ENCODE data around the gene KCNJ9. TPM values are rescaled to one million over a fixed set of nuclear protein-coding genes. Genes with fewer than 3 reads are reported as not detected.

Gene KCNJ9
- total and polyA plus RNA-seq, 12 donors: 0.01 to 0.09 (median 0.07) TPM; not detected in 8

- no peak for DNase-seq
- no peak for ATAC-seq
- Histone ChIP-seq H3K27me3 (no peaks in the 10 kb centered on the region), H3K4me1 (peaks cover 0 to 54% (median 24%) of the 10 kb centered on the region in 9 donors), H3K27ac (peak overlapping the region in 4 of 10 donors; percentile 3 to 88 (median 35)), H3K9me3 (no peaks in the 10 kb centered on the region), H3K36me3 (peaks cover 0 to 86% (median 2%) of the 10 kb centered on the region in 9 donors), H3K4me3 (no peak overlapping the region)
- 80 to 85% methylated on average over 9 of the region's 9 CpGs for WGBS, 2 donors
- TF ChIP-seq, protein P1, sequence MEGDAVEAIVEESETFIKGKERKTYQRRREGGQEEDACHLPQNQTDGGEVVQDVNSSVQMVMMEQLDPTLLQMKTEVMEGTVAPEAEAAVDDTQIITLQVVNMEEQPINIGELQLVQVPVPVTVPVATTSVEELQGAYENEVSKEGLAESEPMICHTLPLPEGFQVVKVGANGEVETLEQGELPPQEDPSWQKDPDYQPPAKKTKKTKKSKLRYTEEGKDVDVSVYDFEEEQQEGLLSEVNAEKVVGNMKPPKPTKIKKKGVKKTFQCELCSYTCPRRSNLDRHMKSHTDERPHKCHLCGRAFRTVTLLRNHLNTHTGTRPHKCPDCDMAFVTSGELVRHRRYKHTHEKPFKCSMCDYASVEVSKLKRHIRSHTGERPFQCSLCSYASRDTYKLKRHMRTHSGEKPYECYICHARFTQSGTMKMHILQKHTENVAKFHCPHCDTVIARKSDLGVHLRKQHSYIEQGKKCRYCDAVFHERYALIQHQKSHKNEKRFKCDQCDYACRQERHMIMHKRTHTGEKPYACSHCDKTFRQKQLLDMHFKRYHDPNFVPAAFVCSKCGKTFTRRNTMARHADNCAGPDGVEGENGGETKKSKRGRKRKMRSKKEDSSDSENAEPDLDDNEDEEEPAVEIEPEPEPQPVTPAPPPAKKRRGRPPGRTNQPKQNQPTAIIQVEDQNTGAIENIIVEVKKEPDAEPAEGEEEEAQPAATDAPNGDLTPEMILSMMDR (IDR thresholded peaks at IDR 0.05): no peak
- intact Hi-C loops (cut with DNase I): no loop called here
Observed at GRCh38 chr1:160133990-160134770, 52.8 kb downstream of the KCNJ9 start.

GRCh38 chr1:160134791-160135572, 53.6 kb downstream of the KCNJ9 start:
- WGBS, 2 donors: 88 to 91% methylated on average over 20 of the region's 20 CpGs
- no peaks in the 10 kb centered on the region for H3K9me3 ChIP-seq
- no peaks in the 10 kb centered on the region for H3K27me3 ChIP-seq
- ATAC-seq: no peak
- H3K36me3 ChIP-seq: peaks cover 0 to 86% (median 4%) of the 10 kb centered on the region in 9 donors
- intact Hi-C loops (cut with DNase I): no loop called here
- TF ChIP-seq, protein P1 (IDR thresholded peaks at IDR 0.05): no peak
- DNase-seq: no peak
- peak overlapping the region in 3 of 10 donors; percentile 3 to 48 (median 22) for H3K27ac ChIP-seq
- peaks cover 0 to 46% (median 22%) of the 10 kb centered on the region in 9 donors for H3K4me1 ChIP-seq
- no peak overlapping the region for H3K4me3 ChIP-seq

GRCh38 chr1:160136121-160136925, 55.0 kb downstream of the KCNJ9 start:
- intact Hi-C loops (cut with DNase I): no loop called here
- TF ChIP-seq, protein P1 (IDR thresholded peaks at IDR 0.05): no peak
- Histone ChIP-seq H3K36me3 (peaks cover 0 to 86% (median 4%) of the 10 kb centered on the region in 9 donors), H3K4me1 (peaks cover 0 to 32% (median 12%) of the 10 kb centered on the region in 9 donors), H3K4me3 (no peak overlapping the region), H3K27me3 (no peaks in the 10 kb centered on the region), H3K9me3 (no peaks in the 10 kb centered on the region), H3K27ac (peak overlapping the region in 1 of 10 donors; percentile 53)
- ATAC-seq: peak in 1 of 8 donors; percentile 1
- DNase-seq: no peak
- 91 to 93% methylated on average over 22 of the region's 22 CpGs for WGBS, 2 donors

GRCh38 chr1:160136926-160137200, 55.5 kb downstream of the KCNJ9 start:
- peaks cover 0 to 89% (median 4%) of the 10 kb centered on the region in 9 donors for H3K36me3 ChIP-seq
- peaks cover 0 to 27% (median 7%) of the 10 kb centered on the region in 9 donors for H3K4me1 ChIP-seq
- DNase-seq (no peak), ATAC-seq (no peak)
- no peaks in the 10 kb centered on the region for H3K27me3 ChIP-seq
- 94 to 95% methylated on average over 5 of the region's 5 CpGs for WGBS, 2 donors
- H3K27ac ChIP-seq: peak overlapping the region in 4 of 10 donors; percentile 35 to 65 (median 54)
- intact Hi-C loops (cut with DNase I): no loop called here
- no peak overlapping the region for H3K4me3 ChIP-seq
- no peaks in the 10 kb centered on the region for H3K9me3 ChIP-seq
- TF ChIP-seq, protein P1 (IDR thresholded peaks at IDR 0.05): no peak

Measured in heart right ventricle (tissue), 16 donors.